Panc1 (cell line): ENCODE data around the gene DDX24. TPM values are rescaled to one million over a fixed set of nuclear protein-coding genes. Genes with fewer than 3 reads are reported as not detected.

Source experiments
- ATAC-seq: fragments of 200-7000 bp; cut with Tn5 transposase; 2 replicates; pipeline ENCODE4 v1.9.1; 2020; ENCODE audit warnings: mild to moderate bottlenecking, moderate library complexity
- BruUV-seq: library from RNA; stranded (reverse); fragments of 400-500 nt; replicated peaks from 2 replicates; lab custom pipeline; 2021; lab: Mats Ljungman, UMichigan
- CTCF ChIA-PET: fragments of 300-600 bp; sonication (Branson Sonifier 250); formaldehyde crosslinking; loops from one replicate; lab custom pipeline; 2022; ENCODE audit warnings: antibody characterized with exemption; lab: Charles Lee
- POLR2A ChIA-PET: fragments of 300-600 bp; sonication (Branson Sonifier 250); formaldehyde crosslinking; loops from one replicate; lab custom pipeline; 2022; ENCODE audit warnings: antibody characterized with exemption; lab: Charles Lee
- DNase-seq: peaks from one replicate; pipeline ENCODE4 v3.0.0-alpha.2; 2010; ENCODE audit warnings: low read depth, low spot score
- H3K27ac ChIP-seq: 2 replicates; pipeline ENCODE4 v1.5.1; 2011; ENCODE audit warnings: mild to moderate bottlenecking, low read length, inconsistent platforms
- H3K27me3 ChIP-seq: fragments of 200-500 bp; sonication (Bioruptor generic); 2 replicates; pipeline ENCODE4 v1.6.0; 2014; ENCODE audit warnings: low read length, inconsistent platforms; ENCODE audit not compliant: control insufficient read depth, insufficient read depth
- H3K36me3 ChIP-seq: fragments of 200-500 bp; sonication (Bioruptor generic); 2 replicates; pipeline ENCODE4 v1.5.1; 2014; ENCODE audit warnings: inconsistent platforms, mild to moderate bottlenecking, low read length, moderate library complexity; ENCODE audit not compliant: control insufficient read depth, insufficient read depth
- H3K4me1 ChIP-seq: 2 replicates; pipeline ENCODE4 v1.5.1; 2011; ENCODE audit warnings: inconsistent platforms, mild to moderate bottlenecking, low read length, moderate library complexity; ENCODE audit not compliant: control insufficient read depth, insufficient read depth
- H3K4me3 ChIP-seq, 2 experiments: 2 replicates each; pipeline ENCODE4 v1.5.1; 2011 to 2012; ENCODE audit warnings: low read depth in 2 of 2, low read length in 2 of 2, mild to moderate bottlenecking in 2 of 2, inconsistent platforms in 1 of 2, moderate library complexity in 1 of 2
- H3K9me3 ChIP-seq: fragments of 200-500 bp; sonication (Bioruptor generic); 2 replicates; pipeline ENCODE4 v1.5.1; 2014; ENCODE audit warnings: low read depth, mild to moderate bottlenecking, inconsistent platforms, low read length, moderate library complexity; ENCODE audit not compliant: control insufficient read depth, insufficient read depth
- POLR2AphosphoS5 ChIP-seq: IDR thresholded peaks from 2 replicates; pipeline ENCODE4 v1.6.1; 2012; ENCODE audit warnings: mild to moderate bottlenecking, low read depth, low read length, moderate library complexity
- SIN3A ChIP-seq: IDR thresholded peaks from 2 replicates; pipeline ENCODE4 v1.6.1; 2012; ENCODE audit warnings: low read depth, mild to moderate bottlenecking, low read length, moderate library complexity, borderline replicate concordance; ENCODE audit not compliant: insufficient read depth
- TCF7L2 ChIP-seq: IDR thresholded peaks from 2 replicates; pipeline ENCODE4 v1.6.1; 2011; ENCODE audit warnings: mild to moderate bottlenecking, low read depth, low read length, inconsistent platforms
- in situ Hi-C: cut with HindIII; loops from 2 replicates; pipeline ENCODE4 v1.10.0; 2016; ENCODE audit warnings: low sequenced_read_pairs, low pct_unique_long_range_greater_than_20kb
- intact Hi-C: fragments of 100-400 bp; cut with micrococcal nuclease; formaldehyde crosslinking; loops from one replicate; pipeline ENCODE4 v1.10.0; 2022; ENCODE audit not compliant: unreplicated experiment
- total RNA-seq: library from RNA; stranded (reverse); gene quantifications from one replicate; pipeline ENCODE4 v1.2.1, GENCODE V29; 2021; ENCODE audit not compliant: unreplicated experiment
- TF ChIP-seq, protein P1 (sequence below): fragments of 450-650 bp; IDR thresholded peaks from 2 replicates; pipeline ENCODE4 v1.5.1; 2017; ENCODE audit warnings: mild to moderate bottlenecking
- TF ChIP-seq, protein P2 (sequence below), 2 experiments: IDR thresholded peaks; 2 replicates each; pipeline ENCODE4 v1.6.1; 2011 to 2012; ENCODE audit warnings: low read depth in 2 of 2, control low read depth in 1 of 2, low read length in 1 of 2, mild to moderate bottlenecking in 1 of 2, moderate library complexity in 1 of 2; ENCODE audit not compliant: insufficient read depth in 1 of 2

Gene DDX24
- total RNA-seq, 1 experiment from 2014 or later = 103 TPM

DNA sequence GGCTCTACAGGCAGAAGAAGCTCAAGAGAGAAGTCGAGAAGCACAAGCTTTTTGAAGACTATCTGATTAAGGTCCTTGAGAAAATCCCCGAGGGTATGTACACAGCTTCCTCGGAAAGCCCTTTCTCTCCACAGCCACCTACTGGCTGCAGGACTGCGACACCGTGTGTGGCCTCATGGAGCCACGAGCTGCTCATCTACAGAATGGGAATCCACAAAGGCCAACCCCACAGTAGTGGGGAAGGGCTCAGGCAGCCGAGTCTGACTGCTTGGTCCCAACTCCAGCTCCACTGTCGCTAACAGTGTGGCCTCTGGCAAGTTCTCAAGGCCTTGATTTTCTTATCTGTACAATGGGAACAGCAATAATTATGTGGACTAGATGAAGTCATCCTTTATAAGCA lies 81.4 kb downstream of the DDX24 start:
- no peaks in the 10 kb centered on the region for H3K9me3 ChIP-seq
- in situ Hi-C loops (no loop called here), intact Hi-C loops (no loop called here)
- H3K4me3 ChIP-seq = no peak overlapping the region
- TF ChIP-seq, protein P1, sequence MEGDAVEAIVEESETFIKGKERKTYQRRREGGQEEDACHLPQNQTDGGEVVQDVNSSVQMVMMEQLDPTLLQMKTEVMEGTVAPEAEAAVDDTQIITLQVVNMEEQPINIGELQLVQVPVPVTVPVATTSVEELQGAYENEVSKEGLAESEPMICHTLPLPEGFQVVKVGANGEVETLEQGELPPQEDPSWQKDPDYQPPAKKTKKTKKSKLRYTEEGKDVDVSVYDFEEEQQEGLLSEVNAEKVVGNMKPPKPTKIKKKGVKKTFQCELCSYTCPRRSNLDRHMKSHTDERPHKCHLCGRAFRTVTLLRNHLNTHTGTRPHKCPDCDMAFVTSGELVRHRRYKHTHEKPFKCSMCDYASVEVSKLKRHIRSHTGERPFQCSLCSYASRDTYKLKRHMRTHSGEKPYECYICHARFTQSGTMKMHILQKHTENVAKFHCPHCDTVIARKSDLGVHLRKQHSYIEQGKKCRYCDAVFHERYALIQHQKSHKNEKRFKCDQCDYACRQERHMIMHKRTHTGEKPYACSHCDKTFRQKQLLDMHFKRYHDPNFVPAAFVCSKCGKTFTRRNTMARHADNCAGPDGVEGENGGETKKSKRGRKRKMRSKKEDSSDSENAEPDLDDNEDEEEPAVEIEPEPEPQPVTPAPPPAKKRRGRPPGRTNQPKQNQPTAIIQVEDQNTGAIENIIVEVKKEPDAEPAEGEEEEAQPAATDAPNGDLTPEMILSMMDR = no peak
- TF ChIP-seq TCF7L2 (no peak), SIN3A (no peak), POLR2AphosphoS5 (no peak)
- TF ChIP-seq, protein P2, sequence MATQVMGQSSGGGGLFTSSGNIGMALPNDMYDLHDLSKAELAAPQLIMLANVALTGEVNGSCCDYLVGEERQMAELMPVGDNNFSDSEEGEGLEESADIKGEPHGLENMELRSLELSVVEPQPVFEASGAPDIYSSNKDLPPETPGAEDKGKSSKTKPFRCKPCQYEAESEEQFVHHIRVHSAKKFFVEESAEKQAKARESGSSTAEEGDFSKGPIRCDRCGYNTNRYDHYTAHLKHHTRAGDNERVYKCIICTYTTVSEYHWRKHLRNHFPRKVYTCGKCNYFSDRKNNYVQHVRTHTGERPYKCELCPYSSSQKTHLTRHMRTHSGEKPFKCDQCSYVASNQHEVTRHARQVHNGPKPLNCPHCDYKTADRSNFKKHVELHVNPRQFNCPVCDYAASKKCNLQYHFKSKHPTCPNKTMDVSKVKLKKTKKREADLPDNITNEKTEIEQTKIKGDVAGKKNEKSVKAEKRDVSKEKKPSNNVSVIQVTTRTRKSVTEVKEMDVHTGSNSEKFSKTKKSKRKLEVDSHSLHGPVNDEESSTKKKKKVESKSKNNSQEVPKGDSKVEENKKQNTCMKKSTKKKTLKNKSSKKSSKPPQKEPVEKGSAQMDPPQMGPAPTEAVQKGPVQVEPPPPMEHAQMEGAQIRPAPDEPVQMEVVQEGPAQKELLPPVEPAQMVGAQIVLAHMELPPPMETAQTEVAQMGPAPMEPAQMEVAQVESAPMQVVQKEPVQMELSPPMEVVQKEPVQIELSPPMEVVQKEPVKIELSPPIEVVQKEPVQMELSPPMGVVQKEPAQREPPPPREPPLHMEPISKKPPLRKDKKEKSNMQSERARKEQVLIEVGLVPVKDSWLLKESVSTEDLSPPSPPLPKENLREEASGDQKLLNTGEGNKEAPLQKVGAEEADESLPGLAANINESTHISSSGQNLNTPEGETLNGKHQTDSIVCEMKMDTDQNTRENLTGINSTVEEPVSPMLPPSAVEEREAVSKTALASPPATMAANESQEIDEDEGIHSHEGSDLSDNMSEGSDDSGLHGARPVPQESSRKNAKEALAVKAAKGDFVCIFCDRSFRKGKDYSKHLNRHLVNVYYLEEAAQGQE (IDR thresholded peaks at IDR 0.05; ENCODE audit: insufficient read depth in 1 of 2, low read depth in 2 of 2, low read length in 1 of 2) = no peak
- no peaks in the 10 kb centered on the region for H3K36me3 ChIP-seq
- BruUV-seq = no TSS peak
- CTCF ChIA-PET = interaction anchor here (0.6 to 1.6 kb wide), 2 partner anchors 60 to 577 kb away, joined by 3 to 7 read pairs; no protein-coding TSS in a partner anchor
- H3K27ac ChIP-seq = no peak overlapping the region
- H3K4me1 ChIP-seq = no peaks in the 10 kb centered on the region
- no peak for ATAC-seq
- POLR2A ChIA-PET = no interaction called here
- H3K27me3 ChIP-seq = no peaks in the 10 kb centered on the region
- no peak for DNase-seq

DNA sequence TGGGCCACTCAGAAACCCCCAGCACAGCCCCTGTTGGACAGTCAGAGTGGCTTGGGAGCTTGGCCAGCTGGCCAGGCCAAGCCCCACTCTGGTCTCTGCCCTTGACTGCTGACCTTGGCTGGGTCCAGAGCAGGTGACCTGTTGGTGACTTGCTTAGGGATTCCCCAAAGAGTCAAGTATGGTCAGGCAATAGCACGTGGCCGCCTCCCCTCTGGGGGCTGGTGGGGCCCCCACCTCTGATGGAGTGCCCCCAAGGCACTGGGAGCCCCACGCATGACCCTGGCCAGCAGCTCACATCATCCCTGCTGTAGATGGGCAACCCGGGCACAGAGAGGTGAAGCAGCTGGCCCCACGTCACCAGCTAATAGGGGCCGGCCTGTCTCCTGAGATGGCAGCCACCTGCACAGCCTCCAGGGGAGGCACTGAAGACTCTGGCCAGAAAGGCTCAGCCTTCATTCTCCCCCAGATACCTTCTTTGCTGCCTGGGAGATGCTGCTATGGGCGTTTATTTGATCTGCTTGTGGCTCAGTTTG lies 82.1 kb downstream of the DDX24 start:
- Histone ChIP-seq H3K27me3 (no peaks in the 10 kb centered on the region), H3K36me3 (no peaks in the 10 kb centered on the region), H3K27ac (no peak overlapping the region), H3K4me3 (no peak overlapping the region), H3K9me3 (no peaks in the 10 kb centered on the region), H3K4me1 (no peaks in the 10 kb centered on the region)
- TF ChIP-seq SIN3A (no peak), POLR2AphosphoS5 (no peak), TCF7L2 (no peak)
- TF ChIP-seq, protein P1 = no peak
- TF ChIP-seq, protein P2 (IDR thresholded peaks at IDR 0.05; ENCODE audit: insufficient read depth in 1 of 2, low read depth in 2 of 2, low read length in 1 of 2) = no peak
- CTCF ChIA-PET = interaction anchor here (0.6 to 1.6 kb wide), 2 partner anchors 59 to 576 kb away, joined by 3 to 7 read pairs; no protein-coding TSS in a partner anchor
- in situ Hi-C loops = no loop called here
- ATAC-seq (no peak), DNase-seq (no peak)
- intact Hi-C loops = no loop called here
- POLR2A ChIA-PET = no interaction called here
- BruUV-seq = no TSS peak
